BJ (cell line): Measurements from ENCODE around the gene SYNC. TPM values are rescaled to one million over a fixed set of nuclear protein-coding genes. Genes with fewer than 3 reads are reported as not detected.
"Not testable (repeated sequence)": the region's sequence is repeated elsewhere in the genome, so short reads cannot be mapped to it uniquely, and the experiment has no call there.

Experiments
- CTCF ChIA-PET: fragments of 350-600 bp; formaldehyde crosslinking; extraction: SDS; loops from one replicate; lab custom pipeline; 2021; ENCODE audit warnings: antibody characterized with exemption, inconsistent platforms; lab: Yijun Ruan, JAX
- POLR2A ChIA-PET: fragments of 300-600 bp; sonication (Branson Sonifier 250); formaldehyde crosslinking; extraction: SDS; loops from one replicate; lab custom pipeline; 2021; ENCODE audit warnings: antibody characterized with exemption; lab: Charles Lee
- DNase-seq: peaks from one replicate; pipeline ENCODE4 v3.0.0-alpha.2; 2011; ENCODE audit warnings: low read depth
- H3K27me3 ChIP-seq: 2 replicates; pipeline ENCODE4 v1.6.0; 2011; ENCODE audit warnings: low read length; ENCODE audit not compliant: control insufficient read depth, insufficient read depth
- H3K36me3 ChIP-seq: 2 replicates; pipeline ENCODE4 v1.5.1; 2011; ENCODE audit warnings: low read length; ENCODE audit not compliant: control insufficient read depth, insufficient read depth
- H3K4me3 ChIP-seq: 2 replicates; pipeline ENCODE4 v1.5.1; 2011; ENCODE audit warnings: low read depth, mild to moderate bottlenecking, control low read depth, low read length
- CTCF ChIP-seq: IDR thresholded peaks from 2 replicates; pipeline ENCODE4 v1.5.1; 2011; ENCODE audit warnings: low read depth, mild to moderate bottlenecking, control low read depth, inconsistent platforms, low read length, moderate library complexity; ENCODE audit not compliant: insufficient read depth
- polyA plus RNA-seq: library from polyadenylated mRNA; depleted of rRNA; stranded (reverse); fragments of >200 nt; gene quantifications from 2 replicates; pipeline ENCODE4 v1.2.3, GENCODE V29; 2011; rRNA removed
- small RNA-seq: library from RNA; depleted of rRNA; stranded (forward); fragments of <200 nt; gene quantifications from one replicate; pipeline ENCODE3, GENCODE V24; 2012; ENCODE audit warnings: low replicate concordance, low read depth; ENCODE audit not compliant: insufficient read length

SYNC gene
- polyA plus RNA-seq, 1 experiment: 57.3 TPM

GRCh38 chr1:32639489-32640075, 63.0 kb downstream of the SYNC start:
- no peaks in the 10 kb centered on the region for H3K27me3 ChIP-seq
- ChIA-PET CTCF (interaction anchor here (0.7 to 1.3 kb wide), 3 partner anchors 8 to 21 kb away, joined by 3 to 4 read pairs (median 4); no protein-coding TSS in a partner anchor), POLR2A (interaction anchor here (0.6 to 1.2 kb wide), 2 partner anchors 11 to 135 kb away, joined by 4 to 5 read pairs; partner anchors contain the start of gene RBBP4)
- DNase-seq: peak; percentile 61
- no peak for TF ChIP-seq CTCF
- no peak overlapping the region for H3K4me3 ChIP-seq
- H3K36me3 ChIP-seq: no peaks in the 10 kb centered on the region

DNA sequence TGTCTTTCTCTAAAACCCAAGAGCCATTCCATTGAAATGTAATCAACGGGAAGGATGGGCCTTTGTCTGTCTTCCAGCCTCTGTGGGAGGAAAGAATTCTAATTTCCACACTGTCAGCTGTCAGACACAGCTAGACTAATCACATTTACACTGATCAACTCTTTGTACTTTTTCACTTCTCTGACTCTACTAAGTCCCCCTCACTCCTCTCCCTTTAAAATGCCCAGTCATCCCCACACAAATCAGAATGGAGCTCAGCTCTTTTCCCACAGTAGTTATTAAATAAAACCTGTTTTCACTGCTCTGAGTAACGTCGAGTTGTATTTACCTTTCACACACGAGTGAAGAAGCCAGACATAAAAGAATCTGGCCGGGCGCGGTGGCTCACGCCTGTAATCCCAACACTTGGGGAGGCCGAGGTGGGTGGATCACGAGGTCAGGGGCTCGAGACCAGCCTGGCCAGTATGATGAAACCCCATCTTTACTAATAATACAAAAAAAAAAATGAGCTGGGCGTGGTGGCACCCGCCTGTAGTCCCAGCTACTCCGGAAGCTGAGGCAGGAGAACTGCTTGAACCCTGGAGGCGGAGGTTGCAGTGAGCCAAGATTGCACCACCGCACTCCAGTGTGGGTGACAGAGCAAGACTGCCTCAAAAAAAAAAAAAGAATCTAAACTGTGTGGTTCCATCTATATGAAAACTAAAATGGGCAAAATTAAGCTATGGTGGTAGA, 65.5 kb downstream of the SYNC start:
- POLR2A ChIA-PET: no interaction called here
- CTCF ChIA-PET: interaction anchor here (0.6 to 0.8 kb wide), 2 partner anchors 15 to 16 kb away, joined by 3 read pairs; no protein-coding TSS in a partner anchor
- H3K27me3 ChIP-seq: no peaks in the 10 kb centered on the region
- no peak overlapping the region for H3K4me3 ChIP-seq
- DNase-seq: no peak
- TF ChIP-seq CTCF: no peak
- H3K36me3 ChIP-seq: 0 out of 2 replicates have a peak, but pooled peaks cover 1% of the 10 kb centered on the region

DNA sequence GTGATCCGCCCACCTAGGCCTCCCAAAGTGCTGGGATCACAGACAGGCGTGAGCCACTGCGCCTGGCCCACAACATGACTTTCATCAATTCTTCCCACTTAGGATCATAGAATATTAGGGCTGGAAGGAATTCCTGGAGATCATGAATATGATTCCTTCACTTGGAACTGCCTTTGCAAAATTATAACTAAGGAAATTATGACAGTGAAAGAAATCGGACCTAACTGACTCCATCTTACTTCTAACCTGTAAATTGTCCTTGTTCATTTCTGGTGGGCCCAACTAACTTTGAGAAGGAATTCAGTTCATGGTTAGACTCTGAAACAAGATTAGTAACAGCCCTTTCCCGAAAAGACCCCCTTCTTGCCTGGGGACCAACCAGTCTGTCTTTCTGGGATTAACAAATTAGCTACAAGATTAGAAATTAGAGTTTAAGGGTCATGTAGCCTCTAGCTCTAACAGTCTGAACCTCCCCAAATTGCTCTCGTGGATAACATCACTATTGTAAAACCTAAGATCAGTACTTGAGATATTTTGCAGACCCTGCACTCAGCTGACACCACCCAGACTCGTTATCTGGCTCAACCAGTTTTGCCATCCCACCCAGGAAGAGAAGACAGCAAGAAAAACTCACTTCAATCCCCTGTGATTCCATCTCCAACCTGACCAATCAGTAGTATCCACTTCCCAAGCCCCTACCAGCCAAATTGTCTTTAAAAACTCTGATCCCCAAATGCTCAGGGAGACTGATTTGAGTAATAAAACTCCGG, 66.9 kb downstream of the SYNC start:
- no peak for DNase-seq
- no peak overlapping the region for H3K4me3 ChIP-seq
- H3K27me3 ChIP-seq: no peaks in the 10 kb centered on the region
- POLR2A ChIA-PET: no interaction called here
- CTCF ChIA-PET: interaction anchor here (0.8 kb wide), 1 partner anchor 15 kb away, joined by 3 read pairs; no protein-coding TSS in a partner anchor
- 0 out of 2 replicates have a peak, but pooled peaks cover 1% of the 10 kb centered on the region for H3K36me3 ChIP-seq
- no peak for TF ChIP-seq CTCF

GRCh38 chr1:32632829-32633228, 69.7 kb downstream of the SYNC start:
- Histone ChIP-seq H3K36me3 (peaks cover 2% of the 10 kb centered on the region; the same call in 1 of the 2 replicates), H3K27me3 (no peaks in the 10 kb centered on the region), H3K4me3 (no peak overlapping the region)
- CTCF ChIA-PET: interaction anchor here (0.9 to 1.0 kb wide), 2 partner anchors 12 to 16 kb away, joined by 3 to 5 read pairs; no protein-coding TSS in a partner anchor
- no peak for TF ChIP-seq CTCF
- DNase-seq: no peak
- POLR2A ChIA-PET: no interaction called here

DNA sequence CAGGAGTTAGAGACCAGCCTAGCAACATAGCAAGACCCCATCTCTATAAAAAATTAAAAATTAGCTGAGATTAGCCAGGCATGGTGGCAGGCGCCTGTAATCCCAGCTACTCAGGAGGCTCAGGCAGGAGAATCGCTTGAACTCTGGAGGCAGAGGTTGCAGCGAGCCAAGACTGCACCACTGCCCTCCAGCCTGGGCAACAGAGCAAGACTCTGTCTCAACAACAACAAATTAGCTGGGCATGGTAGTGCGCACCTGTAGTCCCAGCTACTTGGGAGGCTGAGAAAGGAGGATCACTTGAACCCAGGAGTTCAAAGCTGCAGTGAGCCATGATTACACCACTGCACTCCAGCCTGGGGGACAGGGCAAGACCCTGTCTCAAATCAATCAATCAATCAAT, 72.4 kb downstream of the SYNC start:
- CTCF ChIA-PET, DNase-seq, H3K27me3 ChIP-seq, H3K36me3 ChIP-seq, POLR2A ChIA-PET, H3K4me3 ChIP-seq: not testable (repeated sequence)

Small RNA genes within 50 kb of the gene (small RNA-seq; reads per million reads assigned to genes)
- not detected for gene RF00019

Other genes with a start within 250 kb of the SYNC start
- gene ZBTB8B, start 237.7 kb downstream of the SYNC start, polyA plus RNA-seq: not detected in 2 replicates
- 3.7 and 5.4 TPM in 2 replicates for gene ZBTB8A, start 163.3 kb downstream of the SYNC start, polyA plus RNA-seq
- gene ZBTB8OS, start 52.2 kb downstream of the SYNC start, polyA plus RNA-seq: 21.1 and 50.9 TPM in 2 replicates
- 67.0 and 102 TPM in 2 replicates for gene RBBP4, start 51.6 kb downstream of the SYNC start, polyA plus RNA-seq
- 71.8 and 75.3 TPM in 2 replicates for gene YARS1, start 114.6 kb upstream of the SYNC start, polyA plus RNA-seq
- gene S100PBP, start 114.9 kb upstream of the SYNC start, polyA plus RNA-seq: 20.7 and 31.8 TPM in 2 replicates
- gene FNDC5, start 168.1 kb upstream of the SYNC start, polyA plus RNA-seq: 1.1 and 1.2 TPM in 2 replicates
- not detected in 2 replicates for gene HPCA, start 183.7 kb upstream of the SYNC start, polyA plus RNA-seq
- 19.1 and 34.9 TPM in 2 replicates for gene TMEM54, start 198.6 kb upstream of the SYNC start, polyA plus RNA-seq